Inferior parietal cortex (tissue), 1 donor: ENCODE results near the gene CCDC198.

Source experiments
- DNase-seq: peaks from one replicate; pipeline ENCODE4 v3.0.0-alpha.2; 2016; ENCODE audit errors: extremely low spot score

Gene CCDC198

GRCh38 chr14:57464008-57464730, 29.5 kb downstream of the CCDC198 start:
- no peak for DNase-seq

- no peak for DNase-seq
These were observed 31.1 kb downstream of the CCDC198 start for GRCh38 chr14:57462551-57462950.

- DNase-seq, result no peak
These were observed 31.8 kb downstream of the CCDC198 start for GRCh38 chr14:57461777-57462320.

- no peak for DNase-seq
These were observed 57.7 kb downstream of the CCDC198 start for GRCh38 chr14:57435923-57436322.

GRCh38 chr14:57420986-57421385, 72.7 kb downstream of the CCDC198 start:
- no peak for DNase-seq

- DNase-seq, result no peak
These were observed 73.6 kb downstream of the CCDC198 start for GRCh38 chr14:57420033-57420432.
